Measurements from ENCODE around the gene GLIS1.

GRCh38 chr1:53484705-53485477 is 254.1 kb downstream of the GLIS1 start:
- TF ChIP-seq, protein P1, sequence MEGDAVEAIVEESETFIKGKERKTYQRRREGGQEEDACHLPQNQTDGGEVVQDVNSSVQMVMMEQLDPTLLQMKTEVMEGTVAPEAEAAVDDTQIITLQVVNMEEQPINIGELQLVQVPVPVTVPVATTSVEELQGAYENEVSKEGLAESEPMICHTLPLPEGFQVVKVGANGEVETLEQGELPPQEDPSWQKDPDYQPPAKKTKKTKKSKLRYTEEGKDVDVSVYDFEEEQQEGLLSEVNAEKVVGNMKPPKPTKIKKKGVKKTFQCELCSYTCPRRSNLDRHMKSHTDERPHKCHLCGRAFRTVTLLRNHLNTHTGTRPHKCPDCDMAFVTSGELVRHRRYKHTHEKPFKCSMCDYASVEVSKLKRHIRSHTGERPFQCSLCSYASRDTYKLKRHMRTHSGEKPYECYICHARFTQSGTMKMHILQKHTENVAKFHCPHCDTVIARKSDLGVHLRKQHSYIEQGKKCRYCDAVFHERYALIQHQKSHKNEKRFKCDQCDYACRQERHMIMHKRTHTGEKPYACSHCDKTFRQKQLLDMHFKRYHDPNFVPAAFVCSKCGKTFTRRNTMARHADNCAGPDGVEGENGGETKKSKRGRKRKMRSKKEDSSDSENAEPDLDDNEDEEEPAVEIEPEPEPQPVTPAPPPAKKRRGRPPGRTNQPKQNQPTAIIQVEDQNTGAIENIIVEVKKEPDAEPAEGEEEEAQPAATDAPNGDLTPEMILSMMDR (conservative IDR thresholded peaks at IDR 0.05; ENCODE audit: low read depth, low read length): no peak
- TF ChIP-seq EZH2 (IDR thresholded peaks at IDR 0.05; ENCODE audit: low read length, unreplicated experiment): no peak
- no peak for TF ChIP-seq EZH2phosphoT487 (IDR thresholded peaks at IDR 0.05; ENCODE audit: borderline replicate concordance, low read length)
